ENCODE results near the gene EHF.

EHF gene

GRCh38 chr11:34606326-34607120 lies 14.4 kb upstream of the EHF start:
- no peak for FAIRE-seq
- TF ChIP-seq POU2F2 (IDR thresholded peaks at IDR 0.05; ENCODE audit: low read depth, low read length) (no peak), POLR2A (IDR thresholded peaks at IDR 0.05; ENCODE audit: low read depth, low read length) (no peak), SPI1 (IDR thresholded peaks at IDR 0.05; ENCODE audit: low read depth, low read length) (no peak)
- DNase-seq (ENCODE audit: insufficient read length, low spot score) = no peak

- FAIRE-seq (no peak), DNase-seq (ENCODE audit: insufficient read length, low spot score) (no peak)
- TF ChIP-seq PAX5 (IDR thresholded peaks at IDR 0.05; ENCODE audit: insufficient read depth, low read length, severe bottlenecking) (no peak), POLR2A (IDR thresholded peaks at IDR 0.05; ENCODE audit: low read depth, low read length) (no peak), POLR2AphosphoS5 (IDR thresholded peaks at IDR 0.05; ENCODE audit: low read depth, low read length) (no peak), SPI1 (IDR thresholded peaks at IDR 0.05; ENCODE audit: low read depth, low read length) (no peak), POU2F2 (IDR thresholded peaks at IDR 0.05; ENCODE audit: low read depth, low read length) (no peak), TAF1 (IDR thresholded peaks at IDR 0.05; ENCODE audit: low read depth, low read length) (no peak)
Observed at GRCh38 chr11:34609187-34609751, 11.6 kb upstream of the EHF start.

- FAIRE-seq (no peak), DNase-seq (ENCODE audit: insufficient read length, low spot score) (no peak)
- TF ChIP-seq POLR2AphosphoS5 (IDR thresholded peaks at IDR 0.05; ENCODE audit: low read depth, low read length) = no peak
- TF ChIP-seq PAX5 (IDR thresholded peaks at IDR 0.05; ENCODE audit: insufficient read depth, low read length, severe bottlenecking) = no peak
- no peak for TF ChIP-seq POU2F2 (IDR thresholded peaks at IDR 0.05; ENCODE audit: low read depth, low read length)
- TF ChIP-seq TAF1 (IDR thresholded peaks at IDR 0.05; ENCODE audit: low read depth, low read length) = no peak
- no peak for TF ChIP-seq SPI1 (IDR thresholded peaks at IDR 0.05; ENCODE audit: low read depth, low read length)
- TF ChIP-seq POLR2A (IDR thresholded peaks at IDR 0.05; ENCODE audit: low read depth, low read length) = no peak
Observed at GRCh38 chr11:34609850-34610249, 11.0 kb upstream of the EHF start.

GRCh38 chr11:34610324-34611041 lies 10.4 kb upstream of the EHF start:
- FAIRE-seq (no peak), DNase-seq (ENCODE audit: insufficient read length, low spot score) (no peak)
- TF ChIP-seq PAX5 (IDR thresholded peaks at IDR 0.05; ENCODE audit: insufficient read depth, low read length, severe bottlenecking) = no peak
- TF ChIP-seq TAF1 (IDR thresholded peaks at IDR 0.05; ENCODE audit: low read depth, low read length) = no peak
- TF ChIP-seq POLR2A (IDR thresholded peaks at IDR 0.05; ENCODE audit: low read depth, low read length) = no peak
- TF ChIP-seq POLR2AphosphoS5 (IDR thresholded peaks at IDR 0.05; ENCODE audit: low read depth, low read length) = no peak
- no peak for TF ChIP-seq SPI1 (IDR thresholded peaks at IDR 0.05; ENCODE audit: low read depth, low read length)
- TF ChIP-seq POU2F2 (IDR thresholded peaks at IDR 0.05; ENCODE audit: low read depth, low read length) = no peak

- TF ChIP-seq TAF1 (IDR thresholded peaks at IDR 0.05; ENCODE audit: low read depth, low read length) (no peak), POLR2AphosphoS5 (IDR thresholded peaks at IDR 0.05; ENCODE audit: low read depth, low read length) (no peak), POU2F2 (IDR thresholded peaks at IDR 0.05; ENCODE audit: low read depth, low read length) (no peak), SPI1 (IDR thresholded peaks at IDR 0.05; ENCODE audit: low read depth, low read length) (no peak), PAX5 (IDR thresholded peaks at IDR 0.05; ENCODE audit: insufficient read depth, low read length, severe bottlenecking) (no peak), POLR2A (IDR thresholded peaks at IDR 0.05; ENCODE audit: low read depth, low read length) (no peak)
- DNase-seq (ENCODE audit: insufficient read length, low spot score) = no peak
- no peak for FAIRE-seq
Observed at GRCh38 chr11:34613015-34613414, 7.9 kb upstream of the EHF start.

- peak; percentile 80 for FAIRE-seq
- peak; percentile 38 for DNase-seq (ENCODE audit: insufficient read length, low spot score)
- TF ChIP-seq PAX5 (IDR thresholded peaks at IDR 0.05; ENCODE audit: insufficient read depth, low read length, severe bottlenecking) = no peak
- TF ChIP-seq SPI1 (IDR thresholded peaks at IDR 0.05; ENCODE audit: low read depth, low read length) = peak; percentile 99
- peak; percentile 97 for TF ChIP-seq POU2F2 (IDR thresholded peaks at IDR 0.05; ENCODE audit: low read depth, low read length)
Observed at GRCh38 chr11:34613552-34614056, 7.3 kb upstream of the EHF start.

GRCh38 chr11:34614344-34615104 lies 6.4 kb upstream of the EHF start:
- no peak for DNase-seq (ENCODE audit: insufficient read length, low spot score)
- TF ChIP-seq SPI1 (IDR thresholded peaks at IDR 0.05; ENCODE audit: low read depth, low read length) (no peak), POU2F2 (IDR thresholded peaks at IDR 0.05; ENCODE audit: low read depth, low read length) (no peak), TAF1 (IDR thresholded peaks at IDR 0.05; ENCODE audit: low read depth, low read length) (no peak), PAX5 (IDR thresholded peaks at IDR 0.05; ENCODE audit: insufficient read depth, low read length, severe bottlenecking) (no peak), POLR2AphosphoS5 (IDR thresholded peaks at IDR 0.05; ENCODE audit: low read depth, low read length) (no peak), POLR2A (IDR thresholded peaks at IDR 0.05; ENCODE audit: low read depth, low read length) (no peak)
- peak; percentile 79 for FAIRE-seq

GRCh38 chr11:34616086-34616485 lies 4.8 kb upstream of the EHF start:
- DNase-seq (ENCODE audit: insufficient read length, low spot score) = no peak
- FAIRE-seq = peak; percentile 38
- TF ChIP-seq POLR2AphosphoS5 (IDR thresholded peaks at IDR 0.05; ENCODE audit: low read depth, low read length) (no peak), SPI1 (IDR thresholded peaks at IDR 0.05; ENCODE audit: low read depth, low read length) (no peak), POU2F2 (IDR thresholded peaks at IDR 0.05; ENCODE audit: low read depth, low read length) (no peak), POLR2A (IDR thresholded peaks at IDR 0.05; ENCODE audit: low read depth, low read length) (no peak), PAX5 (IDR thresholded peaks at IDR 0.05; ENCODE audit: insufficient read depth, low read length, severe bottlenecking) (no peak), TAF1 (IDR thresholded peaks at IDR 0.05; ENCODE audit: low read depth, low read length) (no peak)

Data from GM12891 (cell line).